GM11168 (cell line): ENCODE data around the gene SEC62.

ENCODE experiments used
- in situ Hi-C: fragments of 300-500 bp; cut with MboI; formaldehyde crosslinking; loops from one replicate; pipeline ENCODE4 v1.12.0; 2022; ENCODE audit warnings: low sequenced_read_pairs; ENCODE audit not compliant: unreplicated experiment

The SEC62 gene

DNA sequence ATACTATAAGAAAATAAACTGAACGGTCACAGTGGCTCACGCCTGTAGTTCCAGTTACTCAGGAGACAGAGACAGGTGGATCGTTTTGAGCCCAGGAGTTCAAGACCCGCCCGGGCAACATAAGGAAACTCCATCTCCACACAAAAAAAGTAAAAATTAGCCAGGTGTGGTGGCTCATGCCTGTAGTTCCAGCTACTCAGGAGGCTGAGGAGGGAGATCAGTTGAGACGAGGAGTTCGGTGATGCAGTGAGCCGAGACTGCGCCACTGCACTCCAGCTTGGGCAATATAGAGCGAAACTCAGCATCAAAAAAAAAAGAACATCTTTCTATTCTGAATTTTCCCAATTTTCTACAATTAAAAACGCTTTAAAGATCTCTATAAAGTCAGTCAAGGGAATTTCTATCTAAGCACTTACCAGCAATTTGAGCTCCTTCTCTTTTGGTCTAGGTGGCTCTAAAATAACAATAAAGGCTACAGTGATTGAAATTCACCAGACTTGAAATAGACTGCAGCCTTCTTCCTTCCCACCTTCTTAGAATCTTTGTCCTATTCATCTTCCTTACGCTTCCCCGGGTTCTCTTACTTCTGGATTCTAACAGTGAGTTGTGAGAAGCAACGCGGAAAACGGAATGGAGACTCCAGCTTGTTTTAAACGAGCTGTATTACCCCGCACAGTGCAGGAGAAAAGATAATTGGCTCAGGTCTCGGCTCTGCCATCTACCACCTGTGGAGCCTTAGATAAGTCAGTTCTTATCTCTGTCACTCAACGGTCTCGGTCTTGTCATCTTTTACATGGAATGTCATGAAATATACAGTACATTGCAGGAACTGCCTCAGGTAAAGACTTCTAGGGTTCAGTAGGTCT, 812 bp upstream of the SEC62 start:
- in situ Hi-C loops: loop anchor here (10.0 kb wide), 1 partner anchor 101 kb away; the partner anchor contains the start of gene LRRC31

- in situ Hi-C loops: loop anchor here (10.0 kb wide), 1 partner anchor 102 kb away; the partner anchor contains the start of gene LRRC31
These were observed 626 bp downstream of the SEC62 start for GRCh38 chr3:169966951-169967915.

DNA sequence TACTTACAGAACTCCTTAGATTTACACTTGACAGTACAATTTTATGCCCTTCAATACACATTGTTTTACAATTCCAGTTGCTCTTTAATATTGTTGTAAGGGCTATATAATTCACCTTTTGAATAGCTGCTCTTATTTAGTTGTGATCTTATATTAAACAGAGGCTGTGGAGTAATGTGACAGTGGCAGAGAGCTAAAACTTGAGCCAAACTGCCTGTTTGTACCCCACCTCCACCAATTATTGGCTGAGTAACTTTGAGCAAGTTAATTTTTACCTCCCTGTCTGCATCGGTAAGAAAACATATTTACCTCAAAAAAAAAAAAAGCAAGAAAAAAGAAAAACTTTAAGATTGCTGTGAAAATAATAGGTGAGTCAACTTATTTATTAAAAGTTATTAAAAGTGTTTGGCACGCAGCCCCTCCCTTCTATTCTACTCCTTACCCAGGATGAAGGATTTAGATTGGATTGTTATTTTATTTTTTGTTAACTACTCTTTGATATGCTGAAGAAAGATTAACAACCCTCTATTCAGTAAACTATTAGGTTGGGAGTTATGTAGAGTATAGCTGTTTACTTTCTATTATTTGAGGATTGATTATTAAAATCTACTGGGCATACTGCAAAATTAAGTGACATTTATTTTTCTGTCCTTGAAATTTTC, 1.7 kb downstream of the SEC62 start:
- in situ Hi-C loops: loop anchor here (10.0 kb wide), 1 partner anchor 104 kb away; the partner anchor contains the start of gene LRRC31

DNA sequence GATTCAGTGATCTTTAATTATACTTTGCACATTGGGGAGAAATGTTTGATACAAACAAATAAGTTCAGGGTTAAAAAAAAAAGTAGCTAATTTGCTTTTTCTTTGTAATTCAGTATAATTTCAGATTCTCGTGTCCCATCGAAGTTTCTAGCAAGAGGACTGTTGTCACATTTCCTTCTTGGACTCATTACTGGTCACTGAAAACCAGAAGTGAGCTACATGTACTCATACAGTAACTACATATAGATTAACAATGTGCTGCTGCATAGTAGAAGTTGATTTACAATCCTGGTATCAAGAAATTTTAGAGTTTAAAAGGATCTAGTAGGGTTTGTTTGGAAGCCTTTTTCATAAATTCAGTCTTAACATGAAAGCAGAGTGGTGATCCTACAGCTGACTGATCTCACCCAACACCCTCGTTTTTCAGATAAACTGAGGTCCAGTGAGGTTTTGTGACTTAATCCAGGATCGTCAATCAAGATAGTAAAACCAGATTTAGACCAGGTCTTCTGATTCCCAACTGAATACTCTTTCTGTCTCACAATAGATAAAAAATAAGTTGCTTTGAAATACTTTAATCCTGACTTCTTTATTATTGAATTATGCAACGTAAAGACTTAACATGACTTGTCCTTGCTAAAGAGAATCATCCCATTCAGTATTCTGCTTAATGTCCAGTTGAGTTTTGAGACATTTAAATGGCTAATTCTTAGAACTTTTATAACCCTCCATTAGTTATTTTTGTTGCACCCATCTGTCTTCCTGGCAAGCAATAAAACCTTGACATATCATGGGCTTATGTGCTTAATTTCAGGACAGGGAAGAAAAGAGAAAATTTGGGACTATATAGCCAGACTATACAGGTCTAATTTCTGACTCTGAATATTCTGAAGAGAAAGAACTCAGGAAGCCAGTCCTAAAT, 2.8 kb downstream of the SEC62 start:
- in situ Hi-C loops: loop anchor here (10.0 kb wide), 1 partner anchor 105 kb away; the partner anchor contains the start of gene LRRC31

- in situ Hi-C loops: no loop called here
These were observed 4.2 kb downstream of the SEC62 start for GRCh38 chr3:169970847-169971246.

- in situ Hi-C loops: no loop called here
These were observed 4.9 kb downstream of the SEC62 start for GRCh38 chr3:169971522-169971921.

GRCh38 chr3:169980055-169980454, 13.4 kb downstream of the SEC62 start:
- in situ Hi-C loops: no loop called here

- in situ Hi-C loops: no loop called here
These were observed 17.7 kb downstream of the SEC62 start for GRCh38 chr3:169984292-169984691.

DNA sequence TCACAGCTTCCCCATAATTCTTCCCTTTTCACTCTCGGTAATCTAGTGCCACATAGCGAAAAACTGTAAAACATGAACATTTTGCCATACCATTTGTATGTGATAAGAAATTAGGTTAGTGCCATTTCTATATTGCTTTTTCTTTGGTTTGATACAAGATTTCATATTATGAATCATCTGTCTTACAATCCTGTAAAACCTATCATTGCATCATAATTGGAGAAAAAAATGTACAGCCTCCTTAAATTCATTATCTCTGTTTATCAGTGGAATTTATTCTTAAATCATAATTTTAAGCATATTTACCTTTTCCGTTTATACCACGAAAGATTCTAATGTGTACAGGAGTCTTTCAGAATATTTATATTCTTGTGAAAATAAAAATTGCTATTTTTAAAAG, 23.8 kb downstream of the SEC62 start:
- in situ Hi-C loops: no loop called here

- in situ Hi-C loops: no loop called here
These were observed 25.5 kb downstream of the SEC62 start for GRCh38 chr3:169992156-169992555.

DNA sequence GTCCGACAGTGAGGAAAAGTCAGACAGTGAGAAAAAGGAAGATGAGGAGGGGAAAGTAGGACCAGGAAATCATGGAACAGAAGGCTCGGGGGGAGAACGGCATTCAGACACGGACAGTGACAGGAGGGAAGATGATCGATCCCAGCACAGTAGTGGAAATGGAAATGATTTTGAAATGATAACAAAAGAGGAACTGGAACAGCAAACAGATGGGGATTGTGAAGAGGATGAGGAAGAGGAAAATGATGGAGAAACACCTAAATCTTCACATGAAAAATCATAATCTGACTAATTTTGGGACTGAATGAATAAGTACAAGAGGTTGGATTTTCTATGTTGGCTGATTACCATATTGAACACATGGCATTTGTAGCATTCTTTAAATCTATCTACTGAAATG, 26.2 kb downstream of the SEC62 start:
- in situ Hi-C loops: no loop called here

- in situ Hi-C loops: no loop called here
These were observed 27.2 kb downstream of the SEC62 start for GRCh38 chr3:169993761-169994160.

- in situ Hi-C loops: no loop called here
These were observed 29.5 kb downstream of the SEC62 start for GRCh38 chr3:169996063-169996462.

DNA sequence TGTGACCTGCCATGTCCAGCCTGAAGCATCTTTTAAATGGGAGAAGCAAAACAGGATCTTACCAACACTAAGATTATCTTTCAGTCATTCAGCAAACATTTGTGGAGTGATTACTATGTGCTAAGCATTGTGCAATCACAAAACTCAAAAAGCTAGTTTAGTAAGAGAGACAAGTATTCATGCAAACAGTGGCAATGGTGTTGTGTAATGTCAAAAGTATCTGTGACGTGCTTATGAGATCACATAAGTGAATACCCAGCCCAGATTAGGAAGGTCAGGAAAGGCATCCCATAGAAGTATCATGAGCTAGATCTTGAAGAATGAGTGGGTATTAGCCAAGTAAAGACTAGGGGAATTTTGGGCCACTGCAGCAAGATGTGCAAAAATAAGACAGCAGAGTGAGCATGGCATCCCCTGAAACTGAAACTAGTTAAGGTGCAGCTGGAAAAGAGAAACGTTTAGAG, 32.1 kb downstream of the SEC62 start:
- in situ Hi-C loops: no loop called here

DNA sequence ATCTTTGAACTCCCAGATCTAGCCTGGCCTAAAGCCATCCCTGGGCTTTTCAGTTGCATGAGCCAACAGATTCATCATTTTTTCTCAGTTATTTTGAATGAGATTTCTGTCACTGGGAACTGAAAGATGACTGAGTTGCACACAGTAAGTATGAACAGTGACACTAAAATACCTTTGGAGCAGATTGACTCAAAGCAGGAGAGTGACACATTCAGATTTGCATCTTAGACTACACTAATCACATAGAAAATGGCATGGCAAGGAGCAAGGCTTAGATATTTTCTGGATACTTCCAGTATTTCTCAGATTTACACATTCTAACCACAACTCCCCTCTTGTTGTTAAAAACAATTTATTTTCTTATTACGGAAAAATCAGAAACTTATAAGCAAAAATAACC, 32.8 kb downstream of the SEC62 start:
- in situ Hi-C loops: no loop called here

- in situ Hi-C loops: no loop called here
These were observed 33.4 kb downstream of the SEC62 start for GRCh38 chr3:170000051-170000450.

- in situ Hi-C loops: no loop called here
These were observed 35.6 kb downstream of the SEC62 start for GRCh38 chr3:170002231-170002630.

GRCh38 chr3:170002879-170003278, 36.3 kb downstream of the SEC62 start:
- in situ Hi-C loops: no loop called here

- in situ Hi-C loops: no loop called here
These were observed 37.3 kb downstream of the SEC62 start for GRCh38 chr3:170003881-170004356.
